ENCODE data around the gene TANC2. TPM values are rescaled to one million over a fixed set of nuclear protein-coding genes. Genes with fewer than 3 reads are reported as not detected.

Gene TANC2
- total RNA-seq, 1 donor from 2014 or later = 66.9 TPM

DNA sequence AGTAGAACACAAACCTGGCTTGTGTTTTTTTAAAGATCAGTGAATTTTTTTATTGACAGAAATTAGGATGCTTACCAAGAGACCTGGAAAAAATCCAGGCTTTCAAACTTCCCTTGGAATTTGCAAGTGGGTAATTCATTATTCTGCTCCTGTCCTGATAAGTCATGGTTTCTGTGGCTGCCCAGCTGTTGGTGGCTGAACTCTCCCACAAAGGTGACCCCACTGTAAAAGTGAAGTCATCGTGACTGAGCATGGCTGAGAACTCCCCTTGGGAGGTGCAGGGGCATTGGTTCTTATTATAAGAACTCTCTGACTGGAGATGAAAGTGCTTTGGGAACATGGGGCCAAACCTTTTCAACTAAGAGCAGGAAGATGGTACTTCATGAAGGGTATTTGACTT, 46.6 kb upstream of the TANC2 start:
- H3K27me3 Mint-ChIP-seq (ENCODE audit: low read depth, unreplicated experiment) = no peaks in the 10 kb centered on the region
- H3K27me3 ChIP-seq (ENCODE audit: insufficient read depth, low read length) = no peaks in the 10 kb centered on the region
- DNase-seq (ENCODE audit: low read depth) (peak; percentile 93), FAIRE-seq (no peak)
- H3K9ac ChIP-seq (ENCODE audit: low read length) = no peak overlapping the region
- H3K9me3 Mint-ChIP-seq (ENCODE audit: unreplicated experiment) = peaks cover 5% of the 10 kb centered on the region
- peaks cover 9% of the 10 kb centered on the region for H3K4me1 ChIP-seq (ENCODE audit: insufficient read depth, low read length)
- H3K27ac Mint-ChIP-seq (ENCODE audit: unreplicated experiment) = no peak overlapping the region
- no peak overlapping the region for H3K4me3 Mint-ChIP-seq (ENCODE audit: unreplicated experiment)
- H3K27ac ChIP-seq (ENCODE audit: low read depth, low read length) = no peak overlapping the region
- H2AFZ ChIP-seq (ENCODE audit: low read depth, low read length) = no peak overlapping the region
- H3K4me1 Mint-ChIP-seq (ENCODE audit: low read depth, unreplicated experiment) = peaks cover 5% of the 10 kb centered on the region
- H4K20me1 ChIP-seq (ENCODE audit: insufficient read depth, low read length) = no peaks in the 10 kb centered on the region
- TF ChIP-seq, protein P1, sequence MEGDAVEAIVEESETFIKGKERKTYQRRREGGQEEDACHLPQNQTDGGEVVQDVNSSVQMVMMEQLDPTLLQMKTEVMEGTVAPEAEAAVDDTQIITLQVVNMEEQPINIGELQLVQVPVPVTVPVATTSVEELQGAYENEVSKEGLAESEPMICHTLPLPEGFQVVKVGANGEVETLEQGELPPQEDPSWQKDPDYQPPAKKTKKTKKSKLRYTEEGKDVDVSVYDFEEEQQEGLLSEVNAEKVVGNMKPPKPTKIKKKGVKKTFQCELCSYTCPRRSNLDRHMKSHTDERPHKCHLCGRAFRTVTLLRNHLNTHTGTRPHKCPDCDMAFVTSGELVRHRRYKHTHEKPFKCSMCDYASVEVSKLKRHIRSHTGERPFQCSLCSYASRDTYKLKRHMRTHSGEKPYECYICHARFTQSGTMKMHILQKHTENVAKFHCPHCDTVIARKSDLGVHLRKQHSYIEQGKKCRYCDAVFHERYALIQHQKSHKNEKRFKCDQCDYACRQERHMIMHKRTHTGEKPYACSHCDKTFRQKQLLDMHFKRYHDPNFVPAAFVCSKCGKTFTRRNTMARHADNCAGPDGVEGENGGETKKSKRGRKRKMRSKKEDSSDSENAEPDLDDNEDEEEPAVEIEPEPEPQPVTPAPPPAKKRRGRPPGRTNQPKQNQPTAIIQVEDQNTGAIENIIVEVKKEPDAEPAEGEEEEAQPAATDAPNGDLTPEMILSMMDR (IDR thresholded peaks at IDR 0.05; ENCODE audit: insufficient read depth, low read depth, low read length) = no peak
- TF ChIP-seq EZH2 (IDR thresholded peaks at IDR 0.05; ENCODE audit: insufficient read depth, low read length) = no peak
- no peaks in the 10 kb centered on the region for H3K36me3 Mint-ChIP-seq (ENCODE audit: low read depth, unreplicated experiment)
- H3K9me3 ChIP-seq (ENCODE audit: insufficient read depth, low read depth, low read length) = no peaks in the 10 kb centered on the region
- no peaks in the 10 kb centered on the region for H3K36me3 ChIP-seq (ENCODE audit: insufficient read depth, low read length)
- H3K4me3 ChIP-seq (ENCODE audit: insufficient read depth, low read depth, low read length) = no peak overlapping the region
- no peaks in the 10 kb centered on the region for H3K79me2 ChIP-seq (ENCODE audit: insufficient read depth, low read length)
- no peak overlapping the region for H3K4me2 ChIP-seq (ENCODE audit: low read length)

GRCh38 chr17:62920300-62920699, 45.7 kb upstream of the TANC2 start:
- DNase-seq (ENCODE audit: low read depth) = no peak
- Histone ChIP-seq H3K27ac (ENCODE audit: low read depth, low read length) (no peak overlapping the region), H3K4me1 (ENCODE audit: insufficient read depth, low read length) (peaks cover 9% of the 10 kb centered on the region), H3K4me3 (ENCODE audit: insufficient read depth, low read depth, low read length) (no peak overlapping the region), H4K20me1 (ENCODE audit: insufficient read depth, low read length) (no peaks in the 10 kb centered on the region), H3K9me3 (ENCODE audit: insufficient read depth, low read depth, low read length) (no peaks in the 10 kb centered on the region), H3K36me3 (ENCODE audit: insufficient read depth, low read length) (no peaks in the 10 kb centered on the region), H3K4me2 (ENCODE audit: low read length) (no peak overlapping the region), H3K9ac (ENCODE audit: low read length) (no peak overlapping the region), H3K79me2 (ENCODE audit: insufficient read depth, low read length) (no peaks in the 10 kb centered on the region), H3K27me3 (ENCODE audit: insufficient read depth, low read length) (no peaks in the 10 kb centered on the region), H2AFZ (ENCODE audit: low read depth, low read length) (no peak overlapping the region)
- H3K27me3 Mint-ChIP-seq (ENCODE audit: low read depth, unreplicated experiment) = no peaks in the 10 kb centered on the region
- H3K4me1 Mint-ChIP-seq (ENCODE audit: low read depth, unreplicated experiment) = peaks cover 5% of the 10 kb centered on the region
- no peak overlapping the region for H3K27ac Mint-ChIP-seq (ENCODE audit: unreplicated experiment)
- no peak for FAIRE-seq
- peaks cover 2% of the 10 kb centered on the region for H3K9me3 Mint-ChIP-seq (ENCODE audit: unreplicated experiment)
- no peak for TF ChIP-seq EZH2 (IDR thresholded peaks at IDR 0.05; ENCODE audit: insufficient read depth, low read length)
- TF ChIP-seq, protein P1 (IDR thresholded peaks at IDR 0.05; ENCODE audit: insufficient read depth, low read depth, low read length) = no peak
- no peak overlapping the region for H3K4me3 Mint-ChIP-seq (ENCODE audit: unreplicated experiment)
- no peaks in the 10 kb centered on the region for H3K36me3 Mint-ChIP-seq (ENCODE audit: low read depth, unreplicated experiment)

DNA sequence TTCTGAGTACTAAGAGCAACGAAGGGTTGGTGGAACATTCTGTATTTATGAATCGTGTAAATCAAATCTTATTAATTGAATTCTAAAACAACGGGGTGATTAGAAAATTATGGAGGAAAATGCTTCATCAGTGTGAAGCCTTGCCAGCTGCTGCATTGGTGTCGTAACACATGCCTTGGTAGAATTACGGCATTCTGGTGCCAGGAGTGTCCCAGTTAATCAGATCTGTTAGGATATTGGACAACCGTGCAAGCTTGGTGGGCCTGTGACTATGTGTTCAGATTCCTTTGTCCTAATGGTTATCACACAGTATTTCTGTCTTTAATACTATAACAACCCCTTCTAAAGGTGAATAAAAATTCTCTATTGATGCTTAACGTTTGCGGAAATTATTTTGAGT, 44.2 kb upstream of the TANC2 start:
- H3K4me2 ChIP-seq (ENCODE audit: low read length) = no peak overlapping the region
- no peak for DNase-seq (ENCODE audit: low read depth)
- no peak for FAIRE-seq

More for the DNA sequence above, 44.2 kb upstream of the TANC2 start:
- H3K27me3 Mint-ChIP-seq (ENCODE audit: low read depth, unreplicated experiment) = no peaks in the 10 kb centered on the region
- Histone ChIP-seq H4K20me1 (ENCODE audit: insufficient read depth, low read length) (no peaks in the 10 kb centered on the region), H3K4me3 (ENCODE audit: insufficient read depth, low read depth, low read length) (no peak overlapping the region), H2AFZ (ENCODE audit: low read depth, low read length) (no peak overlapping the region), H3K79me2 (ENCODE audit: insufficient read depth, low read length) (no peaks in the 10 kb centered on the region), H3K9me3 (ENCODE audit: insufficient read depth, low read depth, low read length) (no peaks in the 10 kb centered on the region), H3K27me3 (ENCODE audit: insufficient read depth, low read length) (no peaks in the 10 kb centered on the region), H3K4me1 (ENCODE audit: insufficient read depth, low read length) (peaks cover 9% of the 10 kb centered on the region), H3K9ac (ENCODE audit: low read length) (no peak overlapping the region), H3K36me3 (ENCODE audit: insufficient read depth, low read length) (no peaks in the 10 kb centered on the region), H3K27ac (ENCODE audit: low read depth, low read length) (no peak overlapping the region)
- H3K4me1 Mint-ChIP-seq (ENCODE audit: low read depth, unreplicated experiment) = peaks cover 4% of the 10 kb centered on the region
- H3K36me3 Mint-ChIP-seq (ENCODE audit: low read depth, unreplicated experiment) = no peaks in the 10 kb centered on the region
- H3K27ac Mint-ChIP-seq (ENCODE audit: unreplicated experiment) = no peak overlapping the region
- H3K9me3 Mint-ChIP-seq (ENCODE audit: unreplicated experiment) = peaks cover 2% of the 10 kb centered on the region
- no peak overlapping the region for H3K4me3 Mint-ChIP-seq (ENCODE audit: unreplicated experiment)
- TF ChIP-seq, protein P1 (IDR thresholded peaks at IDR 0.05; ENCODE audit: insufficient read depth, low read depth, low read length) = no peak
- TF ChIP-seq EZH2 (IDR thresholded peaks at IDR 0.05; ENCODE audit: insufficient read depth, low read length) = no peak
